SK-N-SH (cell line): ENCODE measurements around the gene RBMS3. TPM values are rescaled to one million over a fixed set of nuclear protein-coding genes. Genes with fewer than 3 reads are reported as not detected.
A peak's percentile ranks its signal among the peaks of the same experiment; 100 is the strongest.

ENCODE experiments used
- CTCF ChIA-PET: fragments of 300-600, 350-600 bp; formaldehyde crosslinking; extraction: SDS; loops from one replicate; lab custom pipeline; 2021; lab: Yijun Ruan, JAX
- POLR2A ChIA-PET: fragments of 350-600 bp; sonication (Branson Sonifier 250); formaldehyde crosslinking; extraction: SDS; loops from one replicate; lab custom pipeline; 2020; ENCODE audit warnings: antibody characterized with exemption, inconsistent platforms; lab: Yijun Ruan, JAX
- DNase-seq: peaks from one replicate; pipeline ENCODE4 v3.0.0; 2012
- H2AFZ ChIP-seq: fragments of 200-600 bp; sonication (generic); 2 replicates; pipeline ENCODE4 v1.8.1; 2016; ENCODE audit warnings: antibody characterized with exemption, mild to moderate bottlenecking, low read depth
- H3F3A ChIP-seq: fragments of 200-600 bp; sonication (generic); replicated peaks from 2 replicates; pipeline ENCODE3; 2016; ENCODE audit warnings: antibody characterized with exemption, mild to moderate bottlenecking; ENCODE audit not compliant: insufficient read depth
- H3K27ac ChIP-seq, 2 experiments: fragments of 200-500 bp in 1 of 2; fragments of 200-600 bp in 1 of 2; sonication (Bioruptor generic) in 1 of 2; sonication (generic), shearing (Covaris generic) in 1 of 2; 2 replicates each; pipeline versions ENCODE4 v1.5.1 to v1.6.1; 2014 to 2016; ENCODE audit warnings: low read depth in 2 of 2, inconsistent platforms in 1 of 2, low read length in 1 of 2, mild to moderate bottlenecking in 1 of 2, mixed read lengths in 1 of 2
- H3K27me3 ChIP-seq: fragments of 200-600 bp; sonication (generic), shearing (Covaris generic); 2 replicates; pipeline ENCODE4 v1.6.1; 2016; ENCODE audit warnings: mixed run types; ENCODE audit not compliant: insufficient read depth
- H3K36me3 ChIP-seq, 2 experiments: fragments of 200-500 bp in 1 of 2; fragments of 200-600 bp in 1 of 2; sonication (Bioruptor generic) in 1 of 2; sonication (generic) in 1 of 2; replicated peaks in 1 of 2; 2 replicates each; pipeline versions ENCODE3 to v1.5.1; 2014 to 2016; ENCODE audit warnings: low read length in 1 of 2, mild to moderate bottlenecking in 1 of 2; ENCODE audit not compliant: insufficient read depth in 2 of 2, control insufficient read depth in 1 of 2
- H3K4me1 ChIP-seq, 2 experiments: fragments of 200-500 bp in 1 of 2; fragments of 200-600 bp in 1 of 2; sonication (Bioruptor generic) in 1 of 2; sonication (generic), shearing (Covaris generic) in 1 of 2; 2 replicates each; pipeline versions ENCODE4 v1.5.1 to v1.6.1; 2014 to 2016; ENCODE audit warnings: low read depth in 1 of 2, low read length in 1 of 2, mixed run types in 1 of 2; ENCODE audit not compliant: insufficient read depth in 2 of 2, control insufficient read depth in 1 of 2
- H3K4me2 ChIP-seq: fragments of 200-600 bp; sonication (generic), shearing (Covaris generic); 2 replicates; pipeline ENCODE4 v1.6.1; 2017; ENCODE audit warnings: mixed run types
- H3K4me3 ChIP-seq, 2 experiments: fragments of 200-500 bp in 1 of 2; fragments of 200-600 bp in 1 of 2; sonication (Bioruptor generic) in 1 of 2; sonication (generic), shearing (Covaris generic) in 1 of 2; 2 replicates each; pipeline versions ENCODE4 v1.5.1 to v1.8.1; 2014 to 2016; ENCODE audit warnings: low read depth in 2 of 2, inconsistent platforms in 1 of 2, low read length in 1 of 2, mild to moderate bottlenecking in 1 of 2, mixed read lengths in 1 of 2, moderate library complexity in 1 of 2
- H3K79me2 ChIP-seq: fragments of 200-600 bp; sonication (generic); 2 replicates; pipeline ENCODE4 v1.8.1; 2017; ENCODE audit warnings: mild to moderate bottlenecking; ENCODE audit not compliant: insufficient read depth
- H3K9ac ChIP-seq: fragments of 200-600 bp; sonication (generic); 2 replicates; pipeline ENCODE4 v1.6.1; 2017; ENCODE audit warnings: mixed run types
- H3K9me2 ChIP-seq: fragments of 200-600 bp; sonication (generic); 2 replicates; pipeline ENCODE4 v1.6.1; 2017; ENCODE audit warnings: mixed run types
- H3K9me3 ChIP-seq: fragments of 200-600 bp; sonication (generic); 2 replicates; pipeline ENCODE4 v1.6.1; 2017; ENCODE audit warnings: mixed run types, mild to moderate bottlenecking, moderate library complexity
- H4K20me1 ChIP-seq: fragments of 200-600 bp; sonication (generic); 2 replicates; pipeline ENCODE4 v1.6.1; 2017; ENCODE audit warnings: mild to moderate bottlenecking, mixed run types; ENCODE audit not compliant: insufficient read depth
- ELF1 ChIP-seq: IDR thresholded peaks from 2 replicates; pipeline ENCODE4 v1.4.0; 2012
- EP300 ChIP-seq, 2 experiments: IDR thresholded peaks; 2 replicates each; pipeline versions ENCODE4 v1.4.0 to v1.6.1; 2012; ENCODE audit warnings: borderline replicate concordance in 1 of 2, low read depth in 1 of 2, low read length in 1 of 2
- FOSL2 ChIP-seq: IDR thresholded peaks from 2 replicates; pipeline ENCODE4 v1.4.0; 2012; ENCODE audit warnings: low read depth, mild to moderate bottlenecking, moderate library complexity, borderline replicate concordance
- FOXJ3 ChIP-seq: sonication (generic); formaldehyde crosslinking; IDR thresholded peaks from 2 replicates; pipeline ENCODE4 v1.5.1; 2020; ENCODE audit warnings: mild to moderate bottlenecking, missing genetic modification reagents
- FOXM1 ChIP-seq: IDR thresholded peaks from 2 replicates; pipeline ENCODE4 v1.4.0; 2012; ENCODE audit warnings: low read depth, mild to moderate bottlenecking
- JUND ChIP-seq: IDR thresholded peaks from 2 replicates; pipeline ENCODE4 v1.4.0; 2012
- MEF2A ChIP-seq: IDR thresholded peaks from 2 replicates; pipeline ENCODE4 v1.4.0; 2012; ENCODE audit warnings: low read depth, borderline replicate concordance
- NRF1 ChIP-seq: IDR thresholded peaks from 2 replicates; pipeline ENCODE4 v1.6.1; 2012; ENCODE audit warnings: low read depth, mild to moderate bottlenecking, low read length
- TCF12 ChIP-seq: IDR thresholded peaks from 2 replicates; pipeline ENCODE4 v1.4.0; 2012
- TEAD4 ChIP-seq: IDR thresholded peaks from 2 replicates; pipeline ENCODE4 v1.4.0; 2012; ENCODE audit warnings: mild to moderate bottlenecking, borderline replicate concordance; ENCODE audit not compliant: insufficient read depth
- WGBS: methylation state at CpG from one replicate; pipeline ENCODE4 v1.1.6; 2017; ENCODE audit warnings: low lambda C conversion rate; 5-methylcytosine and 5-hydroxymethylcytosine counted together
- polyA plus RNA-seq, 3 experiments: library from polyadenylated mRNA; depleted of rRNA; stranded (reverse); fragments of >200 nt; gene quantifications; 2 replicates each; pipeline ENCODE4 v1.2.3, GENCODE V29; 2012
- TF ChIP-seq, protein P1 (sequence below): IDR thresholded peaks from 2 replicates; pipeline ENCODE4 v1.4.0; 2012; ENCODE audit warnings: low read depth
- TF ChIP-seq, protein P2 (sequence below): IDR thresholded peaks from 2 replicates; pipeline ENCODE4 v1.6.1; 2012; ENCODE audit warnings: mild to moderate bottlenecking, low read depth, low read length, moderate library complexity

Gene RBMS3
- polyA plus RNA-seq, 1 of the 3 experiments (the other 2 are of a cell fraction), result 8.2 TPM

GRCh38 chr3:29415482-29416223 is 134.8 kb downstream of the RBMS3 start:
- POLR2A ChIA-PET, result no interaction called here
- Histone ChIP-seq H3K9me2 (no peaks in the 10 kb centered on the region), H4K20me1 (no peaks in the 10 kb centered on the region), H2AFZ (no peak overlapping the region), H3K4me1 (peaks cover 5 to 44% of the 10 kb centered on the region in 2 experiments; a peak in 3 of 4 replicates), H3F3A (peaks cover 10% of the 10 kb centered on the region), H3K27me3 (no peaks in the 10 kb centered on the region), H3K9ac (no peak overlapping the region)
- DNase-seq, result peak; percentile 16
- no peak for TF ChIP-seq JUND
- no peak for TF ChIP-seq ELF1
- no peak for TF ChIP-seq TCF12
- TF ChIP-seq, protein P1, sequence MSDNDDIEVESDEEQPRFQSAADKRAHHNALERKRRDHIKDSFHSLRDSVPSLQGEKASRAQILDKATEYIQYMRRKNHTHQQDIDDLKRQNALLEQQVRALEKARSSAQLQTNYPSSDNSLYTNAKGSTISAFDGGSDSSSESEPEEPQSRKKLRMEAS, result no peak
- TF ChIP-seq, protein P2, sequence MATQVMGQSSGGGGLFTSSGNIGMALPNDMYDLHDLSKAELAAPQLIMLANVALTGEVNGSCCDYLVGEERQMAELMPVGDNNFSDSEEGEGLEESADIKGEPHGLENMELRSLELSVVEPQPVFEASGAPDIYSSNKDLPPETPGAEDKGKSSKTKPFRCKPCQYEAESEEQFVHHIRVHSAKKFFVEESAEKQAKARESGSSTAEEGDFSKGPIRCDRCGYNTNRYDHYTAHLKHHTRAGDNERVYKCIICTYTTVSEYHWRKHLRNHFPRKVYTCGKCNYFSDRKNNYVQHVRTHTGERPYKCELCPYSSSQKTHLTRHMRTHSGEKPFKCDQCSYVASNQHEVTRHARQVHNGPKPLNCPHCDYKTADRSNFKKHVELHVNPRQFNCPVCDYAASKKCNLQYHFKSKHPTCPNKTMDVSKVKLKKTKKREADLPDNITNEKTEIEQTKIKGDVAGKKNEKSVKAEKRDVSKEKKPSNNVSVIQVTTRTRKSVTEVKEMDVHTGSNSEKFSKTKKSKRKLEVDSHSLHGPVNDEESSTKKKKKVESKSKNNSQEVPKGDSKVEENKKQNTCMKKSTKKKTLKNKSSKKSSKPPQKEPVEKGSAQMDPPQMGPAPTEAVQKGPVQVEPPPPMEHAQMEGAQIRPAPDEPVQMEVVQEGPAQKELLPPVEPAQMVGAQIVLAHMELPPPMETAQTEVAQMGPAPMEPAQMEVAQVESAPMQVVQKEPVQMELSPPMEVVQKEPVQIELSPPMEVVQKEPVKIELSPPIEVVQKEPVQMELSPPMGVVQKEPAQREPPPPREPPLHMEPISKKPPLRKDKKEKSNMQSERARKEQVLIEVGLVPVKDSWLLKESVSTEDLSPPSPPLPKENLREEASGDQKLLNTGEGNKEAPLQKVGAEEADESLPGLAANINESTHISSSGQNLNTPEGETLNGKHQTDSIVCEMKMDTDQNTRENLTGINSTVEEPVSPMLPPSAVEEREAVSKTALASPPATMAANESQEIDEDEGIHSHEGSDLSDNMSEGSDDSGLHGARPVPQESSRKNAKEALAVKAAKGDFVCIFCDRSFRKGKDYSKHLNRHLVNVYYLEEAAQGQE, result no peak
- TF ChIP-seq FOSL2, result no peak
- TF ChIP-seq FOXM1, result no peak
- TF ChIP-seq, all 33 proteins: peak for 0
- peaks cover 10 to 11% of the 10 kb centered on the region in 2 experiments for H3K36me3 ChIP-seq
- CTCF ChIA-PET, result interaction anchor here (0.8 to 1.8 kb wide), 2 partner anchors 13 to 37 kb away, joined by 3 to 4 read pairs; no protein-coding TSS in a partner anchor
- peak overlapping the region in 1 of 2 experiments; percentile 92; a peak in 2 of 4 replicates for H3K27ac ChIP-seq
- no peak overlapping the region for H3K4me2 ChIP-seq
- H3K4me3 ChIP-seq, result no peak overlapping the region
- WGBS, result 69% methylated on average over 3 of the region's 3 CpGs
- H3K9me3 ChIP-seq, result no peaks in the 10 kb centered on the region
- H3K79me2 ChIP-seq, result peaks cover 79% of the 10 kb centered on the region

DNA sequence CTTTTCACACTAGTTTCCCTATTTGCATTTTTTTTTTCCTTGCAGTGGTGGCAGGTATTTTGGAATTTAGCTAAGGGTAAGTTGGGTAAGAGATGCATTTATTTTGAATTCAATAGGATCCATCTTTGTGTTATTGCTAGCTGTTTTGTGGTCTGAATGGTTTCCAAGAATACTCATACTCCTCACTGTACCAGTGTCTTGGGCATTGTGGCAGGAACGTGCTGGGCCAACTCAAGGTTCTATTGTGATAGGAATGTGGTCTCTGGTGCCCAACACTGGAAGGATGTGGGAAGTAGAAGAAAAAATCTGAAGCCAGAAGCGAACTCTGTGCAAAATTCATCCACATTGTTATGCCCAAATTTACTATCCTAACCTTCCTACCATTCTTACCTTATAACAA is 135.6 kb downstream of the RBMS3 start:
- no peak for DNase-seq
- POLR2A ChIA-PET, result no interaction called here
- Histone ChIP-seq H3K4me2 (no peak overlapping the region), H3K36me3 (peaks cover 4 to 10% of the 10 kb centered on the region in 2 experiments), H3F3A (peaks cover 10% of the 10 kb centered on the region), H3K27ac (peak overlapping the region in 1 of 2 experiments; percentile 92; a peak in 2 of 4 replicates), H4K20me1 (no peaks in the 10 kb centered on the region), H3K4me1 (peaks cover 0 to 35% of the 10 kb centered on the region in 2 experiments; a peak in 3 of 4 replicates), H3K4me3 (no peak overlapping the region), H3K9me2 (no peaks in the 10 kb centered on the region), H2AFZ (no peak overlapping the region), H3K9ac (no peak overlapping the region), H3K79me2 (peaks cover 81% of the 10 kb centered on the region), H3K27me3 (no peaks in the 10 kb centered on the region), H3K9me3 (no peaks in the 10 kb centered on the region)
- CTCF ChIA-PET, result interaction anchor here (1.8 kb wide), 1 partner anchor 38 kb away, joined by 4 read pairs; no protein-coding TSS in a partner anchor
- no peak for TF ChIP-seq ELF1
- TF ChIP-seq, protein P2, result no peak
- TF ChIP-seq FOXJ3 (CRISPR knock-in tag), result no peak
- no peak for TF ChIP-seq EP300 (IDR thresholded peaks at IDR 0.05; ENCODE audit: borderline replicate concordance in 1 of 2, low read depth in 1 of 2, low read length in 1 of 2)
- TF ChIP-seq TCF12, result no peak
- no peak for TF ChIP-seq NRF1
- TF ChIP-seq TEAD4, result no peak
- TF ChIP-seq FOXM1, result no peak
- no peak for TF ChIP-seq MEF2A
- TF ChIP-seq, protein P1, result no peak
- 92% methylated on average over 2 of the region's 2 CpGs for WGBS
